GM21529 (cell line): ENCODE results near the gene AXIN1.
"Not testable (repeated sequence)": the region's sequence is repeated elsewhere in the genome, so short reads cannot be mapped to it uniquely, and the experiment has no call there.

Experiments
- ATAC-seq: cut with Tn5 transposase; IDR thresholded peaks from one replicate; pipeline ENCODE4 v1.9.1; 2021; ENCODE audit not compliant: unreplicated experiment

AXIN1 gene

DNA sequence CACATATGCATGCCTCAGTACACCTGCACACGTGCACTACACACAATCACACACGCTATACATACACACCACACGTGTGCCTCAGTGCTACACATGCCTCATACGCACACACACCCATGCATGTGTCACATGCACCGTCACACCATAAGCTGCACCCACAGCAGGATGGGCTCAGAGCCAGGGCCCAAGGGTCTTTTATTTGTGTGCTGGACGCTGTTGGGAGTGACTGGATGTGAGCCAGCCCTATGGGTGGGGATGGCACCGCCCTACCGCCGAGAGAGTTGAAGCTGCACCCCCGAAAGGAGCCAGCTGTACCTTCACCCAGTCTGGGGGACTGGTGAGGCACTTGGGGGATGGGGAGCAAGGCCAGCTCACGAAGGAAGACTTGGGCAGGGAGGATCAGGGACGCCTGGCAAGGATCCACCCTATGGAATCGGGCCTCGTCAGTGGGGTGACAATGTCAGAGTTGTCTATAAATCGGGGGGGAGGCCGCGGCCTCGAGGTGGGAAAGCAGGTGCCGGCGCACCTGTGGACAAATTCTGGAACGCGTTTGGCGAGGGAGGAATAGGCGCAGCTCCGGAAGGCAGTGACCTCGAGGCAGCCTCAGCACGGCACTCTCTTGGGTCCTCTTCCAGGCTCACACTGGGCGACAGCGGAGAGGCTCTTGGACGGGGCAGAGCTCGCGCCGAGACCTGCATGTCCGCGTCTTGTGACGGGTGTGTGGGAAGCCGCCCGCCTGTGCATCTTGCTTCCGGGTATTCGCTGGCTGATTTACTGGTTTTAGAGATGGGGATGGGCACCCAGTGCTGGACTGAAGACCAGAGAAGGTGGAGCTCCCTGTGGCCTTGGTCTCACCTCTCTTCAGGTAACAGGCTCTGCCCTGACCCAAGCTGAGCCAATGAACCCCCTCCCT lies 84.1 kb downstream of the AXIN1 start:
- ATAC-seq, result no peak

DNA sequence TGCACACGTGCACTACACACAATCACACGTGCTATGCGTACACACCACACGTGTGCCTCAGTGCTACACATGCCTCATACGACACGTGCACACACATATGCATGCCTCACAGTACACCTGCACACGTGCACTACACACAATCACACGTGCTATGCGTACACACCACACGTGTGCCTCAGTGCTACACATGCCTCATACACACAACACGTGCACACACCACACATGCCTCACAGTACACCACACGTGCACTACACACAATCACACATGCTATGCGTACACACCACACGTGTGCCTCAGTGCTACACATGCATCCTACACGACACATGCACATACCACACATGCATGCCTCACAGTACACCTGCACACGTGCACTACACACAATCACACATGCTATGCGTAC lies 85.0 kb downstream of the AXIN1 start:
- ATAC-seq, result not testable (repeated sequence)

- no peak for ATAC-seq
Observed at GRCh38 chr16:266258-267164, 86.0 kb downstream of the AXIN1 start.

DNA sequence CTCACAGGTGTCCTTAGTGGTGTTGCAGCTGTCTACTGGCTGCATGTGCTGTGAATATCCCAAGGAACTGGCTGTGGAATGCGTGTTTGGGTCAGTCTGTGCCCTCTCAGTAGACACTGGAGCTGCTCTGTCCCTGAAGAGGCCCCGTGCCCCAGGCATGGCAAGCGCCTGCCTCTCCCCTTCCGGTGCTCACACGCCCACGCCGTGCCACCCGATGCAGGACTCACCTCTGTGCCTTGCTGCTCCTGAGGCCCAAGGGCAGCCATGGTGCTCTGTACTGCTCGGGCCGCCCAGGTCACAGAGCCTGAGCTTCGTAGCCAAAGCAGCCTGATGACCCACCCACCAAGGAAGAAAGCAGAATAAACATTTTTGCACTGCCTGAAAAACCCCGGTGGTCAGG lies 86.8 kb downstream of the AXIN1 start:
- no peak for ATAC-seq

DNA sequence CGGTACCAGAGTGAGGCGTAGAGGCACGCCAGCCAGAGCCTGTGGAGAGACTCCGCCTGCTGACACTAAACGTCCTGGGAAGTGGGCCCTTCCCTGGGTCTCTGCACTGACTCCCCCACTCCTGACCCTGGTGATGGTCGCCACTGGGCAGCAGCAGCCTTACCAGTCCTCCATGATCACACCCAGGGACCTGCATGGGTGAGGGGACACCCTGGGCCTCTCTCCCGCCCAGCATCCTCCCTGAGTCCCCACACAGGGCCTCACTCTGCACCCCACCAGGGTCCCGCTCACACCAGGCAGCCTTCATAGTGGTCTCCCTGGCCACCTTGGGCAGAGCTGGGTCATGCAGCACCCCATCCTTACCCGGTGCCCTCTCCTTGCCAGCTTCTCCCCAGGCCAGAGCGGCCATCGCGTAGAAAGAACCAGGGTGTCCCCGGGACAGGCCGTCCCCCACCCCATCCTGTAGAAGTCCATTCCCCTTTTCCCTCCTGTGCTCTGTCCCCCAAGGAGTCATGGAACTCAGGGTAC lies 87.5 kb downstream of the AXIN1 start:
- no peak for ATAC-seq

- ATAC-seq, result no peak
Observed at GRCh38 chr16:264440-264951, 88.0 kb downstream of the AXIN1 start.

- no peak for ATAC-seq
Observed at GRCh38 chr16:263944-264343, 88.6 kb downstream of the AXIN1 start.

- no peak for ATAC-seq
Observed at GRCh38 chr16:263182-263774, 89.2 kb downstream of the AXIN1 start.

GRCh38 chr16:262121-262745 lies 90.3 kb downstream of the AXIN1 start:
- ATAC-seq, result no peak

- ATAC-seq, result no peak
Observed at GRCh38 chr16:261031-261691, 91.4 kb downstream of the AXIN1 start.

- no peak for ATAC-seq
Observed at GRCh38 chr16:260326-260725, 92.2 kb downstream of the AXIN1 start.

GRCh38 chr16:259814-260253 lies 92.7 kb downstream of the AXIN1 start:
- ATAC-seq, result no peak

- no peak for ATAC-seq
Observed at GRCh38 chr16:259226-259625, 93.3 kb downstream of the AXIN1 start.

DNA sequence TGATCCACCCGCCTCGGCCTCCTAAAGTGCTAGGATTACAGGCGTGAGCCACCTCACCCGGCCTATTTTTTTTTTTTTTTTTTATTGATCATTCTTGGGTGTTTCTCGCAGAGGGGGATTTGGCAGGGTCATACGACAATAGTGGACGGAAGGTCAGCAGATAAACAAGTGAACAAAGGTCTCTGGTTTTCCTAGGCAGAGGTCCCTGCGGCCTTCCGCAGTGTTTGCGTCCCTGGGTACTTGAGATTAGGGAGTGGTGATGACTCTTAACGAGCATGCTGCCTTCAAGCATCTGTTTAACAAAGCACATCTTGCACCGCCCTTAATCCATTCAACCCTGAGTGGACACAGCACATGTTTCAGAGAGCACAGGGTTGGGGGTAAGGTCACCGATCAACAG lies 94.4 kb downstream of the AXIN1 start:
- ATAC-seq, result not testable (repeated sequence)

- ATAC-seq, result no peak
Observed at GRCh38 chr16:255183-255582, 97.3 kb downstream of the AXIN1 start.

DNA sequence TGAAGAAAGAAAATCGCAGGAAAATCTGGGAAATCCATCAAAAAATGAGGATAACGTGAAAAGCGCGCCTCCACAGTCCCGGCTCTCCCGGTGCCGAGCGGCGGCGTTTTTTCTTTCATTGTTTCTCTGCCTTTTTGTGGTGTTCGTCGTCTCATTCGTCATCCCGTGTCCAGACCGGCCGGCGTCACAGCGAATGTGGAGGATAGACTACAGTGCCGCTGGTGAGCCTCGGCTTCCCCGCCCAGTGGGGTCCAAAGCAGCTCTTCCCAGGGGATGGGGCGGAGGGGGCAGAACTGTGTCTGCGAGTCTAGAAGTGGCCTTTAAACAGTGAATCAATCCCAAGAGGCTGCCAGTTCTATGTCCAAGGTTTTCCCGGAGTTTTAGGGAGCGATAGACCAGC lies 98.1 kb downstream of the AXIN1 start:
- ATAC-seq, result no peak

DNA sequence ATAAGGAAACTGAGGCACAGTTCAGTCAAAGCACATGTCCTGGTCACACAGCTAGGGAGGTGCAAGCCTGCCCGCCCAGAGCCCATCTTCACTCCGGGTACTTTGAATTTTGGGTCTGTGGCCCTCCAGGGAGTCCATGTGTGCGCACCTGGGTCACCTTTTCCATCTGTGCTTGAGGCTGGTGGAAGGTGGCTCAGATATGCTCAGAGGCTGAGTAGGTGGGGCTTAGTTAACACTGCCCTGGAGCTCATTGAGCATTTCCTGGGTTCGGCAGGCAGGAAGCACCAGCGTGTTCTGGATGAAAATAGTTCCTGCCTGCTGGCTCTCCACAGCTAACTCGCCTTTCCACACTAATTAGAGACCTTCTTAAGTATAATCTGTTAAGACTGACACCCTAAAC lies 98.7 kb downstream of the AXIN1 start:
- no peak for ATAC-seq

- ATAC-seq, result peak; percentile 52
Observed at GRCh38 chr16:252366-253337, 99.9 kb downstream of the AXIN1 start.

DNA sequence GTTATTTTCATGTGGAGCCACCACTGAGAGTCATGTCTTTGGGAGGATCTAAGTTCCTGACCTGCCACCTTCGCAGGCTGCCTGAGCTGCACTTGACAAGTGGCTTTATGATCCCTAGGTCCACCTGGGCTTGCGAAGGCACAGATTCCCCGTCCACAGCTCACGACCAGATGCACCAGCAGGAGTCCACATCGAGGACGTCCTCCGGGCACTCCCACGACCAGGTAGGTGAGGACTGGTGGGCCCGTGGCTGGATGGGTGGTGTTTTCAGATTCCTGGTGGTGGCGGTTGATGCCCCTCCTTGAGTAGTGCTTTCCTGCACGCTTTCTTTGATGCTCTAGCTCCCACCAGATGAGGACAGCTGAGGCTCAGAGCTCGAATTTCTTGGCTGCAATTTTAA lies 103.1 kb downstream of the AXIN1 start:
- ATAC-seq, result no peak
